HG03135 (cell line): ENCODE results near the gene TRIM24.

Experiments used
- ATAC-seq: cut with Tn5 transposase; IDR thresholded peaks from one replicate; pipeline ENCODE4 v1.9.1; 2021; ENCODE audit warnings: mild to moderate bottlenecking, moderate library complexity; ENCODE audit not compliant: unreplicated experiment

The TRIM24 gene

DNA sequence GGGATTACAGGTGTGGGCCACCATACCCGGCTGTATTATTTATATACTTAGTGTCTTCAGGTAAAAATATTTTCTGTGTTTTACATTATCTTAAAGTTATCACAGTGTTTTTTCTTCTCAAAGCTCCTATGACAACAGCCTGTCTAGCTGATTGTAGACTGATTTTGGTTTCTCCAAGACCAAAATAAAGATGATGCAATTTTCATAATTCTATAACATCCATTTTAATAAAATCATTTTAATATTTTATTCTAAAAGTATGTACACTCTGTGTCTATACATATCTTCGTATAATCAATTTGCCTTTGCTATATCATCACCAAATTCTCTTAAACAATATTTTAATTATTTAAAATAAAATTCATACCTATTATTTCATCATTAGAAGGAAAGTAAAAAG, 108.6 kb downstream of the TRIM24 start:
- no peak for ATAC-seq

DNA sequence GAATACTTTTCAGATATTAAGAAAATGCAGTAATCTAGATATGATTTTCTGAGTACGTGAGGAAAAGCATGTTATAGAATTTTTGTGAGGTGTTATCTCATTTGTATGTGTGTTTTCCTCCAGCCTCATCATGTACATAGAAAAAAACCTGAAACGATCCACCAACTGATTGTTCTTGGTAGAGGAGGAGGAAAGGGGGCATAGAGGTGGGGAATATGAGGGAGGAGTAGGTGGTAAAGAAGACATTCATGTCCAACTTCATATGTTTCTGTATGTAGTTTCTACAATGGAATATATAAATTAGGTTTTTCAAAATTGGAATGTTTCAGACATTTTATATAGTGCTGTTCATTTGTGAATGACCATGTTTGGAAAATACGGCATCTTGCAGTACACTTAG, 109.4 kb downstream of the TRIM24 start:
- ATAC-seq, result no peak

DNA sequence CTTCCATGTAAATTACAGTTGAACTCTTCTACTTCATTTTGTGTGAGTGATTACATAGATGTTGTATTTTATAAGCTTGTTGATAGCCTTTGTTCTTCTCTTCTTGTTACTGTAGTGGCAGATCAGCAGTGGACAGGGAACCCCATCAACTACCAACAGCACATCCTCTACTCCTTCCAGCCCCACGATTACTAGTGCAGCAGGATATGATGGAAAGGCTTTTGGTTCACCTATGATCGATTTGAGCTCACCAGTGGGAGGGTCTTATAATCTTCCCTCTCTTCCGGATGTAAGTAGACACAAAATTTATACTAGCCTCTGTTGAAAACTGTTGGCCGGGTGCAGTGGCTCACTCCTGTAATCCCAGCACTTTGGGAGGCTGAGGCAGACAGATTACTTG, 110.7 kb downstream of the TRIM24 start:
- ATAC-seq, result no peak

DNA sequence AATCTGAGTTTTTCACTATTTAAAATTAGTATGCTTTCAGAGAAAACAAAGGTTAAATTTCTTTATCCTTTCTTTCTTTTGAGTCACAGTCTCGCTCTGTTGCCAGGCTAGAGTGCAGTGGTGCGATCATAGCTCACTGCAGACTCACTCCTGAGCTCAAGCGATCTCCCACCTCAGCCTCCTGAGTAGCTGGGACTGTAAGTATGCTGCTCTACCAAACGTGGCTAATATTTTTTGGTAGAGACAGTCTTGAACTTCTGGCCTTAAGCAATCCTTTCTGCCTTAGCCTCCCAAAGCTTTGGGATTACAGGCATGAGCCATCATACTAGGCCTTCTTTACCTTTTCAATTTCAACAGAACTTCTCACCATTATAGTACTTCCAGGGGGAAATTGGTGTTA, 113.7 kb downstream of the TRIM24 start:
- no peak for ATAC-seq

DNA sequence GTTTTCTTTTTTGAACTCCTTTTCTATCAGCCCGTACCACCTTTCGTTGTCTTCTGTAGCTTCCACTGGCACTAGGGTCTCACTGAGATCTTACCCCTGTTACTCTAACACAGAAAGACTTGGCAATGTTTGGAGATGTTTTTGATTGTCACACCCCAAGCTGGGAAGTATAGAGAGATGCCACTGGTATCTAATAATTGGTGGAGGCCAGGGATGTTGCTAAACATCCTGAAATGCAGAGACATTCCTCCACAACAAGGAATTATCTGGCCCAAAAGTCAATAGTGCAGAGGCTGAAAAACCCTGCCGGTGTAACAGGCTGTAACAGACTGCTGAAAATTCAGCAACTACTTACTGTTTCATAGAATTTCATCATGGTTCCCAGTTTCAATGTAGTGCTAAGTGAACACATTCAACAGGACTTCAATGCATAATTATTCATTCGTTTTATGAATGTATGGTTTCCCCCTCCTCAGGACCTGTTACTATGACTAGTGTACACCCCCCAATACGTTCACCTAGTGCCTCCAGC, 115.9 kb downstream of the TRIM24 start:
- no peak for ATAC-seq

DNA sequence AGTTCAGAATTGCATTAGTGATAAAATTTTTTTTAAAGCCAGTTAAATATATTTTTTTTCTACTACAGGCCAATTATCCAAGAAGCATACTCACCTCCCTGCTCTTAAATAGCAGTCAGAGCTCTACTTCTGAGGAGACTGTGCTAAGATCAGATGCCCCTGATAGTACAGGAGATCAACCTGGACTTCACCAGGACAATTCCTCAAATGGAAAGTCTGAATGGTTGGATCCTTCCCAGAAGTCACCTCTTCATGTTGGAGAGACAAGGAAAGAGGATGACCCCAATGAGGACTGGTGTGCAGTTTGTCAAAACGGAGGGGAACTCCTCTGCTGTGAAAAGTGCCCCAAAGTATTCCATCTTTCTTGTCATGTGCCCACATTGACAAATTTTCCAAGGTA, 119.1 kb downstream of the TRIM24 start:
- no peak for ATAC-seq

DNA sequence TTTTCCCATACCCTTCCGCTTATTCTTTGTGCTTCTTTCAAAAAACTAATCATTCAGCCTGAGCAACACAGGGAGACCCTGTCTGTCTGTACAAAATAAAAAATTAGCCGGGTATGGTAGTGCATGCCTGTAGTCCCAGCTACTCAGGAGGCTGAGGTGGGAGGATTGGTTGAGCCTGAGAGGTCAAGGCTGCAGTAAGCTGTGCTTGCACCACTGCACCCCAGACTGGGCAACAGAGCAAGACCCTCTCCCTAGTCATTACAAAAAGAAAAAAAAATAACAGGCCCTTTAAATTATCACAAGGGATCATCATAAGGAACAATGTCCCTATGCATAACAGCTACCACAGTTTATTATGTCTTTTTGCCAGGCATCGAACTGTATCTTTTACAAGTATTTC, 119.6 kb downstream of the TRIM24 start:
- ATAC-seq, result no peak

DNA sequence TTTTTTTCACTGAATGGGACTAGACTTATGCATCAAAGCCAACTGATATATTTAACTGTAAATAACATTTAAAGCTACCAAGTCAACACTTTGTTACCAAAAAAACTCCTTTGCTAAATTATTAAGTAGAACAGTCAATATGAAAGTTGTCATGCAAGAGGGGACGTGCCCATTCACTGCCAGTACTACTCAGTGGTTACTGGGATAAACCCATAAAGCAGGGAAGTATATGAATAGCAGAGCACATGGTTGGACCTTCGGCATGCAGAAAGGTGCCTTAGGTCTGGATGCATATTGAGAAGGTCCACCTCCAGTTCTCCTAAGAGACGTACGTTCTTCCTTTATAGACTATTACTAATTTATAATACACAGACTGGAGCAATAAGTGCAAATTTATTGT, 121.0 kb downstream of the TRIM24 start:
- ATAC-seq, result no peak

DNA sequence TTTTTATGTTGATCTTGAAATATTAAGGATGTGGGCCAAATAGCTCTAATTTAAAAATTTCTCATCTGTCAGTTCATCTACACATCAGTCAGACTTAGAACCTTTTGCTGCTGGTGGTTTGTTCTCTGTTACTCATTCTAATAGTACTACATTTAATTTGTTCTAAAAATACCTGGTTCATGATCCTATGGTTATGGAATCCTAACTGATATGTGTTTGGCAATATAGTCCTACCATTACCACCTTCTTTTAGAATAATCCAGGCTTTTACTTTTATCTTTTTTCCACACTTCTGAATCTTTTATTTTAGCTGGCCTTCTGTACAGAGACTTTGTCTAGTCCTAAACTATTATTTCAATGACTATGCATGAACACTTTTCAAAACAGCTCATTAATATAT, 124.2 kb downstream of the TRIM24 start:
- no peak for ATAC-seq

DNA sequence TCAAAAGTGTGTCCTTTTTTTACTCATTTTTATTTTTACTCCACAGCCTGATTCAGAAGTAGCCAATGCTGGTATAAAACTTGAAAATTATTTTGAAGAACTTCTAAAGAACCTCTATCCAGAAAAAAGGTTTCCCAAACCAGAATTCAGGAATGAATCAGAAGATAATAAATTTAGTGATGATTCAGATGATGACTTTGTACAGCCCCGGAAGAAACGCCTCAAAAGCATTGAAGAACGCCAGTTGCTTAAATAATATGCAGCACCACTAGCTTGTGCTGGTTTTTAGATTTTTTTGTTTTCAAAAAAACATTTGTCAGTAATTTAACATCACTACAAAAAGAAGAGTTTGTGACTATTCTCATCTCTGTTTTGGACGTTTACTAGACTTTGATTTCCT, 124.6 kb downstream of the TRIM24 start:
- no peak for ATAC-seq

DNA sequence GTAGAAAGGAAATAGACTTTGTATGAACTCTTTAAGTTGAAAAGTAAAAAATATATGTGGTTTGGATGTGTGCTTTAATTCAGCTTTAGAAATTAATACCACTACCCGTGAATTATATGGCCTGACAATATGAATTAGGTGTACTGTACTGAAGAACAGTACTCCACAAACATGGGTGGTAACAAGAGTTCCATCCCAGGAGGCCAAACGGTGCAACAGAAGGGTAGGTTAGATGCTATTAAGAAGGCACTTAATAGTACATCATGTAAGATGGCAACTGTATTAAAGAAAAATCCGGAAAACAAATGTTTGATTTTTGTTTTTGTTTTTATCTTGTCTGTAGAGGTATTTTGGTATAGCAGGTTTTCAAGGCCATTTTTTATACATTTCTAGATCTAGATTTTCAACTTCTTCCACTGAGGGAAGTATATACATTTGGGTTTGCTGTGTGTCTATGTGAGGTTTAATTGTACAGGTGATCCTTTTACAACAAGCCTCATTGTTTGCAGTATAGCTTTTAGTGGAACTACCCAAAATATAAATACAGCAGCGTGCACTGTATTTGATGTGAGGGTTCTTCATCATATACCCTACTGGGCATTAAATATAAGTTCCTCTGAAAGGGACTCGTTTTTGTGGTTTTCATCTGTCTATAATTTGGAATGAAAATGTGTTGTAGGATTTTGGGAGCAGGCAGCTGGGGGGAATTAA, 125.4 kb downstream of the TRIM24 start:
- ATAC-seq, result no peak

DNA sequence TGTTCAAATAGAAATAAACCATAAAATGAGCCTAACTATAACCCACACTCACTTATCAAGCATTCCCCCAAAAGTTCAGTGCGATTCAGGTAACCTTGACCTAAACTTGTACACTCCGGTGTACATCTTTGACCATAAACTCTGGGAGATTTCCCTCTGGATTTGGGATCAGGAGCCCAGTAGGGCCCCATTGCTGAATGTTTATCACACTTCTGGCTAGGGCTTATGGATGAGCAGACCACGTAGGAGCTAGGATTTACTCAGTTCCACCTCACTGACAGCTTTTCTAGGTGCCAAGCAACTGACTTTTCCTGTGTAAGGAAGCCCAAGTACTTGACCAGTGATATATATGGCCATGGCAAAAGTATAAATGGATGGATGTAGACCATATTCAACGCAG, 127.4 kb downstream of the TRIM24 start:
- ATAC-seq, result no peak

DNA sequence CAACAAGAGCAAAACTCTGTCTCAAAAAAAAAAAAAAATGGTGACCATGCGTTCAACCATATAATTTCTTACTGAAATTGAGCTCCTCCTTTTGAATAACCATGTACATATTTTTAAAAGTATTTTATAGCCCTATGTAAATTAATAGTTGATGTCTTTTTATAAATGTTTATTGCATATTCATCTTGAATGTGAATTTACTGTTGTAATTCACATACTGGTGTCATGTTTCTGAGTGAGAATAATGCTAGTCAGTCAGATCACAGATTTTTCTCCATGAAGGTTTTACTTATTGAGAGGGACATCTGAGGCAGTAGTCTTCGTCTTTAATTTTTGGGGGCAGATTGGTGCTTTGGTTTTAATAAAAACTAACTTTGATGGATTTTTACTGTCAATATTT, 128.9 kb downstream of the TRIM24 start:
- no peak for ATAC-seq

DNA sequence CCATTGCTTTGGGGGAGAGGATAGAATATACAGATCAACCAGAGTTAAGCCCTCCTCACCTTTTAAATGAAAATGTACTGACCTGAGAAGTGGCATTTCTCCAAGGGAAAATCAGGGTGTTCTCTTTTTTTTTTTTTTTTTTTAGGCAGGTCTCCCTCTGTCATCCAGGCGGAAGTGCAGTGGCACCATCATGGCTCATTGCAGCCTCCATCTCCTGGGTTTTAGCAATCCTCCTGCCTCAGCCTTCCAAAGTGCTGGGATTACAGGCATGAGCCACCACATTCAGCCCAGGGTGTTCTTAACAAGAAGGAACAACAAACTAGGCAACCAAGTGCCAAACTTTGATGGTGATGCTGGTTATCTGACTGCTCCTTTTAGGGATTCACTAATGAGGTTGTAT, 130.1 kb downstream of the TRIM24 start:
- no peak for ATAC-seq

DNA sequence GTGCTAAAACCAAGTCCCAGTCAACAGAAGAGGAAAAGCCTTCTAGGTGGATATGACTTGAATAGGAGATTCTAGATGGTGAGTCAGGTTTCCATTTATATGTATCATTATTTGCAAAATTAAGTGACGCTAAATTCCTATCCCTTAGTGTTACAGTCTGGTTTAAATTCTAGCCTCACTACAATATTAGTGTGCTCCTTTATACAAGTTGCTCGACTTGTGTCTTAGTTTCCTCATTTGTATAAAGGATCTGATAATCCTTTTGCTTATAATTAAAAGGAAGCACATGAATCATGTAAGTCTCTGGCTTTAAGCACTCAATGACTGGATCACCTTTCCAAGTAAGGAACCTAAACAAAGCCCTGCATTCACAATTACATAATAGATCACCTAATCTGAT, 135.4 kb downstream of the TRIM24 start:
- ATAC-seq, result no peak

DNA sequence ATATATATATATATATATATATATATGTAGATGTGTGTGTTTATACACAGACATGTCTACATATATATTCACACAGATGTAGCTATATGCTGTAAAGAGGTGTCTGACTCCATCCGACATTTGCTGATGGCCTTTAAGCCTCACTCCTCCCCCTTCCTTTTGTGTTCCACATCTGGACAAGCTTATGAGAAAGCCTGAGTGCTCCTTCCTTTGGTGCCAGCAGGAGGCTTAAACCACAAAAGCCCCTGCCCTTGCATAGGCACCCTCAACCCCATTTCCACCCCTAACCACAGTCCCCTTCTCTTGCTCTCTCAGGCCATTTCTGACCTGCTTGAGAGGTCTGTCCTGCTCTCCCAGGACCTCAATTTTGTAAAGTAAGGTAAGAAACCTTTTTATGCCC, 142.4 kb downstream of the TRIM24 start:
- no peak for ATAC-seq

DNA sequence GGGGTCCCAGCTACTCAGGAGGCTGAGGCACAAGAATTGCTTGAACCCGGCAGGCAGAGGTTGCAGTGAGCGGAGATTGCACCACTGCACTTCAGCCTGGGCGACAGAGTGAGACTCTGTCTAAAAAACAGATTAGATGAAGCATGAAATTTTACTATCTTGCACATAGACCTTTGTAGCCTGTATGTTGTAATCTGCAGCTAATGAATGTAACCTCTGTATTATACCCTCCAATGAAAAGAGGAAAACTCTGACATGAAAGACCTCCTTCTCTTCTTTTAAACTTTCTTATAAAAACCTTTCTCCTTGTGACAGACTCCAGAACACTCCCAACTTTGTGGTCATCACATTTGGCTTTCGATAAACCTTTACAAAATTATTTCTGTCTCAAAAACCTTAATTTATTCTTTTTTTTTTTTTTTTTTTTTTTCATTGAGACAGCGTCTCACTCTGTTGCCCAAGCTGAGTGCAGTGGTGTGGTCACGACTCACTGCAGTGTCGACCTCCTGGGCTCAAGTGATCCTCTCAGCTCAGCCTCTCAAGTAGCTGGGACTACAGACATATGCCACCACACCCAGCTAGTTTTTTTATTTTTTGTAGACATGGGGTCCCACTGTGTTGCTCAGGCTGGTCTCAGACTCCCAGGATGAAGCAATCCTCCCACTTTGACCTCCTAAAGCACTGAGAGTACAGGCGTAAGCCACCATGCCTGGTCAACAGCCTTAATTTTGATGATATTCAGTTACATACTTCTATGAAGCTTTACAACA, 143.7 kb downstream of the TRIM24 start:
- no peak for ATAC-seq

DNA sequence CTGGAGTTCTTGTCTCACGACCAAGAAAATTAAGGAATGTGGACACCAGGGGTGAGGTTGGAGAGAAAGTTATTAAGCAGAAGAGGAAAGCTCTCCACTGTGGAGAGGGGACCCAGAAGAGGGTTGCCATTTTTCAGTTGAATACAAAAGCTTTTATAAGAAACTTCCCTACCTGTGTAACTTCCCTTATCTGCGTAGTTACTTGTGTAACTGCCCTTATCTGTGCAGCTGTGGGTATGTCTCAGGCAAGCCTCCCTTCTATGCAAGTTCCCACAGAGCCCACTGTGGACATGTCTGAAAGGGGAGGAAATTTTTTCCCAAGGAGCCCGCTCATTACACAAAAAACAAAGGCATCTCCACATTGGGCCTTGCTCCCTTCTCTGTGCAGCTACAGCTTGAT, 146.2 kb downstream of the TRIM24 start:
- ATAC-seq, result no peak

DNA sequence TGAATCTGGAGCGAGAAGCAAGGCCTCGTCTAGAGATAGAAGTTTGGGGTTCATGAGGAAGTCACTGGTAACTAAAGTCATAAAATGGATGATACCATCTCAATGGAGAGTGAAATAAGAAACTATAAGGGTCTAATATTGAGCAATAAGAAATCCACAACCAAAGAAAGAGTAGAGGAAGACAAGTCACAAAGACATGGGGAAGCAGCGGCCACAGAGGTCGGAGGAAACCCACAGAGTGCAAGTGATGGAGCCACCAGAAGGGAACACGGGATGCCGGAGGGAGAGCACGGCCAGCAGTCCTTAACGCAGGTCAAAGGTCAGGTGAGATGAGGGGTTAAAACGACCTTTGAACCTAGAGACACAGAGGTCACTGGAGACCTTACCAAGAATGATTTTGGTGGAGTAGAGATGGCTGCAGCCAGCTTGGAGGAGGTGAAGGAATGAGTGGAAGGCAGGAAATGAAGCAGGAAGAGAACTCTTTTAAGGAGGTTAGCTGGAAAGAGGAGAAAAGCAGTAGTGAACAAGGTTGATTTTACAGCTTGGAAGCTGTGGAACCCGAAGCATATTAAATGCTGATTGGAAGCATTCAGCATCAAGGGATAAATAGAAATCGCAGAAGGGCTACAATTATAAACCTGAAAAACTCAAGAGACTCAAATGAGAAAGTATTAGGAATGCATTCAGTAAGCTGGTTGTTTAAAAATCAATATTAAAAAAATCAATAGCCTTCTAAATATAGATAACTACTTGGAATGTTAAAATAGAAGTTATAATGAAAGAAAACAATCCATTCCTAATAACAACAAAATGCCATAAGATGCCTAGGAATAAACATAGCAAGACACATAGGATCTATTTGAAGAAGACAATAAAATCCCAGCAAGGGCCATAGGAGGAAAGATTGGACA, 147.4 kb downstream of the TRIM24 start:
- no peak for ATAC-seq

DNA sequence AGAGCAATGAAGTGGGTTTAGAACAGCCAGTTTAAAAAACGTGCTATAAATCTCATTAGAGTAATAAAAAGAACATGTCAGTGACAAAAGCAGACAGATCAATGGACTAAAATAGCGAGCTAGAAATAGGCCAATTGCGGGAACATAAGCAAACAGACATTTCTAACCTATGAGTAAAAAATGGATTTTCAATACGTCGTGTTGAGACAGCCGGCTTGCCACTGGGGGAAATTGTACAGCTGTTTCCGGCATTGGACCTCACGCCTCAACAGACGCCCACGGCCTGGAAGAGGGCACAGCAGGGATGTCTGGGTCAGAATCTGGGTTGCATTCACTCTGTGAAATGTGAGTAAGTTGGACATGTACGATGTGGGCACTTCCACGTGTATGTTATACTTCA, 148.2 kb downstream of the TRIM24 start:
- ATAC-seq, result no peak

DNA sequence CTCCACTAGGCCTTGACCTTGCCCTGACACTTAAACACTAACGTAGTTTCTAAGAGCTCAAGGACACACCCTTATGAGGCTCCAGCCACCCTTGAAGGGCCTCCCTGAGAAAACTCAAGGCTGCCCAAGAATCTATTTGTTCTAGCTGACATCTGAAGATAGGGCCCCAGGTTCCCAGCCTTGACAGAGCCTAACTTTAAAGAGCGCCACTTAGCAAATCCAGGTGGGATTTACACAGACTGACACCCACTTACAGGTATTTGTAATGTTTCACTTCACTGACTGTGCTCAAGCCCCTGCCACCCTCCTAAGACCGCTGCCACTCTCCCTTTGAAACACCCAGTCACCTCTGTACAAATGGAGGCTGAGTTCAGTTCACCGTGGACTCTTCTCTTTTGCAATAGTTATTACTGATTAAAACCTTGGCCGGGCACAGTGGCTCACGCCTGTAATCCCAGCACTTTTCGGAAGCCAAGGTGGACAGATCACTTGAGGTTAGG, 150.7 kb downstream of the TRIM24 start:
- ATAC-seq, result no peak
